HG02852 (cell line): ENCODE results near the gene TFAP2B.

Source experiments
- ATAC-seq: cut with Tn5 transposase; IDR thresholded peaks from one replicate; pipeline ENCODE4 v1.9.1; 2021; ENCODE audit warnings: mild to moderate bottlenecking, moderate library complexity; ENCODE audit not compliant: unreplicated experiment

The TFAP2B gene

GRCh38 chr6:50818673-50819072, at the start of gene TFAP2B:
TFAP2B (plus strand) TSS chr6:50818871; CDS start chr6:50818892, 21 bp downstream.
- no peak for ATAC-seq

- no peak for ATAC-seq
These were observed 40.0 kb upstream of the TFAP2B start for GRCh38 chr6:50778696-50779095.

GRCh38 chr6:50780382-50780781, 38.3 kb upstream of the TFAP2B start:
- no peak for ATAC-seq

- ATAC-seq: no peak
These were observed 32.8 kb upstream of the TFAP2B start for GRCh38 chr6:50785921-50786320.

GRCh38 chr6:50791900-50792508, 26.7 kb upstream of the TFAP2B start:
- peak; percentile 73 for ATAC-seq

GRCh38 chr6:50792771-50793170, 25.9 kb upstream of the TFAP2B start:
- ATAC-seq: no peak

GRCh38 chr6:50795574-50795973, 23.1 kb upstream of the TFAP2B start:
- no peak for ATAC-seq

GRCh38 chr6:50804283-50804682, 14.4 kb upstream of the TFAP2B start:
- ATAC-seq: no peak

- ATAC-seq: no peak
These were observed 11.6 kb upstream of the TFAP2B start for GRCh38 chr6:50807035-50807434.

- peak; percentile 40 for ATAC-seq
These were observed 3.1 kb upstream of the TFAP2B start for GRCh38 chr6:50815436-50816114.

GRCh38 chr6:50816115-50816675, 2.5 kb upstream of the TFAP2B start:
- ATAC-seq: peak; percentile 74

GRCh38 chr6:50816947-50817645, 1.6 kb upstream of the TFAP2B start:
- ATAC-seq: no peak

- ATAC-seq: no peak
These were observed 1.1 kb upstream of the TFAP2B start for GRCh38 chr6:50817646-50817950.

GRCh38 chr6:50818020-50818419, 651 bp upstream of the TFAP2B start:
- no peak for ATAC-seq

GRCh38 chr6:50819466-50819903, 814 bp downstream of the TFAP2B start:
- ATAC-seq: no peak

GRCh38 chr6:50819904-50820868, 1.5 kb downstream of the TFAP2B start:
- no peak for ATAC-seq

- ATAC-seq: no peak
These were observed 2.2 kb downstream of the TFAP2B start for GRCh38 chr6:50820869-50821264.

- ATAC-seq: no peak
These were observed 2.9 kb downstream of the TFAP2B start for GRCh38 chr6:50821441-50822077.

GRCh38 chr6:50822078-50822476, 3.4 kb downstream of the TFAP2B start:
- ATAC-seq: no peak
